ENCODE data around the gene GIMAP6.

The GIMAP6 gene

GRCh38 chr7:150654692-150655091 is 22.5 kb upstream of the GIMAP6 start:
- Histone ChIP-seq H3K9me2 (replicated peaks; ENCODE audit: insufficient read depth, low read length) (no peaks in the 10 kb centered on the region), H3K4me3 (ENCODE audit: low read length) (no peak overlapping the region), H3K27me3 (replicated peaks; ENCODE audit: insufficient read depth, low read length) (no peaks in the 10 kb centered on the region), H3K4me2 (ENCODE audit: low read depth, low read length) (no peak overlapping the region), H4K20me1 (ENCODE audit: insufficient read depth, low read length) (no peaks in the 10 kb centered on the region), H3K27ac (ENCODE audit: low read length) (no peak overlapping the region), H3K4me1 (ENCODE audit: low read length) (no peaks in the 10 kb centered on the region), H3K36me3 (replicated peaks; ENCODE audit: insufficient read depth, low read length) (no peaks in the 10 kb centered on the region), H3K9ac (ENCODE audit: low read length) (no peak overlapping the region), H3K79me2 (ENCODE audit: low read length) (no peaks in the 10 kb centered on the region), H3F3A (ENCODE audit: insufficient read depth, low read length) (no peaks in the 10 kb centered on the region), H3K9me3 (replicated peaks; ENCODE audit: insufficient read depth, low read length) (no peaks in the 10 kb centered on the region), H2AFZ (ENCODE audit: low read length) (no peak overlapping the region)
- TF ChIP-seq CTCF (IDR thresholded peaks at IDR 0.05; ENCODE audit: low read length) (no peak), EZH2 (optimal IDR thresholded peaks at IDR 0.05; ENCODE audit: low read depth, low read length) (no peak), EZH2phosphoT487 (IDR thresholded peaks at IDR 0.05; ENCODE audit: low read length) (no peak)
- DNase-seq: no peak

DNA sequence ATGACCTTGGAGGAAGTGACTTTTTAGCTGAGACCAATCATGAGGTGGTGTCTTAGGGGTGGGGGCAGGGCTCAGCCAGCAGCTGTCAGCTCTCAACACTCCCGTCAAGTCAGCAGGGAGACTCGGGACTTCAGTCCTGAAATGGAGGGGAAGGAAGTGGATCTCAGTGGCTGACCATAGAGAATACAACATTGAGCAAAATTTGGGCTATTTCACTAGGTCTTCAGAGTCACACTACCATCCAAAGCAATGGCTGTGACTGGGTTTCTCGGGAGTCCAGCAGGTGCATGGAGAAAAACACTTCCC is 16.8 kb upstream of the GIMAP6 start:
- no peak overlapping the region for H3K4me3 ChIP-seq (ENCODE audit: low read length)
- H3K4me2 ChIP-seq (ENCODE audit: low read depth, low read length): no peak overlapping the region
- H3K9me3 ChIP-seq (replicated peaks; ENCODE audit: insufficient read depth, low read length): no peaks in the 10 kb centered on the region
- H3K9me2 ChIP-seq (replicated peaks; ENCODE audit: insufficient read depth, low read length): no peaks in the 10 kb centered on the region
- no peaks in the 10 kb centered on the region for H3K27me3 ChIP-seq (replicated peaks; ENCODE audit: insufficient read depth, low read length)
- no peaks in the 10 kb centered on the region for H3K4me1 ChIP-seq (ENCODE audit: low read length)
- no peaks in the 10 kb centered on the region for H3F3A ChIP-seq (ENCODE audit: insufficient read depth, low read length)
- H3K79me2 ChIP-seq (ENCODE audit: low read length): no peaks in the 10 kb centered on the region
- H2AFZ ChIP-seq (ENCODE audit: low read length): no peak overlapping the region
- H3K36me3 ChIP-seq (replicated peaks; ENCODE audit: insufficient read depth, low read length): no peaks in the 10 kb centered on the region
- DNase-seq: no peak
- no peak overlapping the region for H3K27ac ChIP-seq (ENCODE audit: low read length)
- no peak overlapping the region for H3K9ac ChIP-seq (ENCODE audit: low read length)
- no peak for TF ChIP-seq EZH2 (optimal IDR thresholded peaks at IDR 0.05; ENCODE audit: low read depth, low read length)
- TF ChIP-seq EZH2phosphoT487 (IDR thresholded peaks at IDR 0.05; ENCODE audit: low read length): no peak
- no peak for TF ChIP-seq CTCF (IDR thresholded peaks at IDR 0.05; ENCODE audit: low read length)
- no peaks in the 10 kb centered on the region for H4K20me1 ChIP-seq (ENCODE audit: insufficient read depth, low read length)

DNA sequence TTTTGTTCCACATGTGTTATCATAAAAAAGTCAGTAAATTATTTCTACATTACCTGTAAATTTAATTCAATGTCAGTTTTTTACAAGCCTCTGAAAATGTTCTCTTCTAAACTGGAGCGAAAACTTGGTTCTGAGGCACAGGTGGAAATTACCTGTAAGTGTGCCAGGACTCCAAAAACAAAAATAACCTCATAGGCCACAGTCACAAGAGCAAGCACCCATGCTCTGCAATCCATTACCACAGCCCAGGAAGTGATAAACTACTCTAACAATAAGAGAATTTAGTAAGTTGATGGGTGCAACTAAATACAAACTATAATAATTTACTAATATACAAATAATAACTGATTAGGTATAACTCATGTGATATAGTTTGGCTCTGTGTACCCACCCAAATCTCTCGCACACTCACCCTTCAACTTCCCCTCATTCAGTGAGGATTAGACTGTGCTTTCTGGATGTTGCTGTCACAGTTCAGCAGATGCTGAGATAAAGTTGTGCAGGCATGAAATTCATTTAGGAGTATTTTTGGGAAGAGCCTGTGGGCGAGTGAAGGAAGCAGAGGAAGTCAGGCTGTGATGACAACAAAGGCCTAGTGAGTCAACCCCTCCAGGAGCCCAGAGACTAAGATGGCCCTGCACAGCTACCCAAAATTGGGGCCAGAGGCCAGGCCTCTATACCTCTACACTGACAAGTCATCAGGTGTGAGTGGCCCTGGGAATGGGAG is 16.3 kb upstream of the GIMAP6 start:
- Histone ChIP-seq H2AFZ (ENCODE audit: low read length) (no peak overlapping the region), H3K27ac (ENCODE audit: low read length) (no peak overlapping the region), H3F3A (ENCODE audit: insufficient read depth, low read length) (no peaks in the 10 kb centered on the region)

More for the DNA sequence above, 16.3 kb upstream of the GIMAP6 start:
- DNase-seq: no peak
- H3K36me3 ChIP-seq (replicated peaks; ENCODE audit: insufficient read depth, low read length): no peaks in the 10 kb centered on the region
- no peak overlapping the region for H3K4me3 ChIP-seq (ENCODE audit: low read length)
- H3K9ac ChIP-seq (ENCODE audit: low read length): no peak overlapping the region
- no peaks in the 10 kb centered on the region for H3K9me3 ChIP-seq (replicated peaks; ENCODE audit: insufficient read depth, low read length)
- no peaks in the 10 kb centered on the region for H3K4me1 ChIP-seq (ENCODE audit: low read length)
- H3K79me2 ChIP-seq (ENCODE audit: low read length): no peaks in the 10 kb centered on the region
- H3K4me2 ChIP-seq (ENCODE audit: low read depth, low read length): no peak overlapping the region
- H3K27me3 ChIP-seq (replicated peaks; ENCODE audit: insufficient read depth, low read length): no peaks in the 10 kb centered on the region
- H4K20me1 ChIP-seq (ENCODE audit: insufficient read depth, low read length): no peaks in the 10 kb centered on the region
- TF ChIP-seq CTCF (IDR thresholded peaks at IDR 0.05; ENCODE audit: low read length) (no peak), EZH2phosphoT487 (IDR thresholded peaks at IDR 0.05; ENCODE audit: low read length) (no peak), EZH2 (optimal IDR thresholded peaks at IDR 0.05; ENCODE audit: low read depth, low read length) (no peak)
- H3K9me2 ChIP-seq (replicated peaks; ENCODE audit: insufficient read depth, low read length): no peaks in the 10 kb centered on the region

All from MM.1S (cell line).